Measurements from ENCODE around the gene ECI1.

The ECI1 gene

GRCh38 chr16:2194166-2194834 lies 57.1 kb downstream of the ECI1 start:
- DNase-seq, result peak; percentile 38

GRCh38 chr16:2191446-2191706 lies 60.0 kb downstream of the ECI1 start:
- no peak for DNase-seq

DNA sequence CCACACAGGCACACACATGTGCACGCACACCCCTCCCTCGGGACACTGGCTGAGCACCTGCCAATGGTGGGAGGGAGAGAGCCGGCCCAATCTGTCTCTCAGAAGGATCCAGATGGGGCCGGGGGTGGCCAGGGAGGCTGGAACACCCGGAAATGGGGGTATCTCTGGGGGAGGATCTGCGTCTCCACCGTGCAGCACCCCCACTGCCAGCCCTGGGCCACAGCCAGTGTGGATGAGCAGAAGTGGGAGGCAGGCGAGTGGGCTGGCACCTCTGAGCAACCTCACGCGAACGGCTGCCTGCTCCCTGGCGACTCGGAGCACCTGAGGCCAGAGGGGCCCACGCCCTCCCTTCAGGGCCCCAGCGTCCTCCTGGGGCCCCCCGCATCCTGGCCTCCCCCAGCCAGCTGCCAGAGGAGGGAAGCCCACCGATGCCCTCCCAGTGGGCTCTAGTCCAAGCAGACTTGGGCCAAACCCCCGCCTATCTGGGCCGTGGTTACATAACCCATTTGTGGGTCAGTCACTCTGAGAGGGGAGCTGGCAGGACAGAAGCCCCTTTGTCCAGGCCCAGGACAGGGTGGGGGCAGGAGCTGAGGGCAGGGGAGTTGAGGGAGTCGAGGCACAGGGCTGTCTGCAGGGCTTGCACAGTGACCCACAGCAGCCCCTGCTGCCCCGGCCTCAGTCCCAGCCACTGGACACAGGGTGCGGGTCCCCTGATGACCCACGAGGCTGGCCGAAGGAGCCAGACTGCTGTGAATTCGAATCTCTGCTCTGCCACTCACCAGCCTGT lies 60.5 kb downstream of the ECI1 start:
- no peak for DNase-seq

DNA sequence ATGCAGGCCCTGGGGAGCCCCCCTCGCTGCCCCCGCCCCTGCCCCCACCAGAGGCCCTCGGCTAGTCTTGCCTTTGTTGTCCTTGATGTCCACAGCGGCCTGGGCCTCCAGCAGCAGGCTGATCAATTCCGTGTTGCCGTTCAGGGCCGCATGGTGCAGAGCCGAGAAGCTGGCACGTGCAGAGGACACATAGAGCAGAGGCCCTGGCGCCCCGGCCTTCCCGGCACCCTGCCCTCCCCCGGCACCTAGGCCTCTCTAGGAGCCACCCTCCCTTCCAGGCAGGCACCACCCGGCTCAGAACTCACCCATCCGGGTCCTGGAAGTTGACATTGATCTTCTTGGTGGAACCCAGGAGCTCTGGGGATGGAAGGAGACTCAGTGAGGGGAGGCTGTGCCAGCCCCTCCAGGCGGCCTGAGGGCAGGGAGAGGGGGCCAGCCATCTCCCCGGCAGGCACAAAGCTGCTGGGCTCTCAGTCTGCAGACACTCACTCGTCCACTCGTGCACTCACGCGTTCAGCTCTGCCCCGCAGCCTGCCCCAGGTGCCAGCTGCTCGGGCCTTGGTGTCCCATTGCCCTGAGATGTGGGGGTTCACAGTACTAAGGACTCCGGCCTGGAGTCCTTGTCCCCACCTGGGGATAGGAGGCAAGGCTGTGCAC lies 61.3 kb downstream of the ECI1 start:
- no peak for DNase-seq

Measured in fibroblast of skin of scalp (primary cell).